Measurements from ENCODE around the gene TNNT2.

The TNNT2 gene

DNA sequence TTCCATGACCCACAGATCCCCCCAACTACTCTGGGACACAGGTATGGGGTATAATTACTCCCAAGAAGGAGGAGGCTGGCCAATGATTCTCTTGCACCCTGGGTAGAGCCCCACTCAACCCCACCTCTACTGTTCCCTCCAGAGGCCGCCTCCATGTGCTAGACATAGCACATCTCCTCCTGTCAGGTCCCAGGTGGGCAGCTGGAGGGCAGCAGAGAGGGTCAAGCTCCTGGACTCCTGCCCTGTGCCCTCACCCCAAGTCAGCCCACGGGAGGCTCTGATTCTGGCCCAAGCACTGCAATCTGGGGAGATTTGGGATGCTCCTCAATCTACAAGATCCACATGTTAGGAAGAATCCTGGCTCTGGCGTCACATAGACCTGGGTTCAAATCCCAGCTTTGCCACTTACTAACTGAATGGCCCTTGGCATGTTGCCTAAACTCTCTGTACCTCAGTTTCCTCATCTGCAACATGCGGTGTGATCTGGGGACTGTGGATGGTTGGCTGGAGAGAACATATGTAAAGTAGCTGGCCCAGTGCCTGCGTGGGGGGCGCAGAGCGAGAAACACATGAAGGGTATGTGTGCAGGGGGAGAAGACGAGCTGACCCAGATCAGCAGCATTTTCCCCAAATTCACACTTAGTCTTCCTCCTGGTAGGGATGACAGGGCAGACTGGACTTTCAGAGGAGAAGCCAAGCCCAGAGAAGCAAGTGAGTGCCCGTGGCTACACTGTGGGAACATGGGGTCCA is 23.2 kb downstream of the TNNT2 start:
- no peaks in the 10 kb centered on the region for H3K36me3 ChIP-seq (replicated peaks)
- no peaks in the 10 kb centered on the region for H3K4me1 ChIP-seq
- H3K27me3 ChIP-seq (ENCODE audit: low read depth) = peaks cover 16% of the 10 kb centered on the region; the same call in 1 of the 2 replicates
- in situ Hi-C loops (cut with MboI; ENCODE audit: low sequenced_read_pairs) = no loop called here
- no peak for DNase-seq (ENCODE audit: low spot score in 2 of 2)
- no peak overlapping the region for H3K4me3 ChIP-seq
- H3K9me3 ChIP-seq = no peaks in the 10 kb centered on the region

DNA sequence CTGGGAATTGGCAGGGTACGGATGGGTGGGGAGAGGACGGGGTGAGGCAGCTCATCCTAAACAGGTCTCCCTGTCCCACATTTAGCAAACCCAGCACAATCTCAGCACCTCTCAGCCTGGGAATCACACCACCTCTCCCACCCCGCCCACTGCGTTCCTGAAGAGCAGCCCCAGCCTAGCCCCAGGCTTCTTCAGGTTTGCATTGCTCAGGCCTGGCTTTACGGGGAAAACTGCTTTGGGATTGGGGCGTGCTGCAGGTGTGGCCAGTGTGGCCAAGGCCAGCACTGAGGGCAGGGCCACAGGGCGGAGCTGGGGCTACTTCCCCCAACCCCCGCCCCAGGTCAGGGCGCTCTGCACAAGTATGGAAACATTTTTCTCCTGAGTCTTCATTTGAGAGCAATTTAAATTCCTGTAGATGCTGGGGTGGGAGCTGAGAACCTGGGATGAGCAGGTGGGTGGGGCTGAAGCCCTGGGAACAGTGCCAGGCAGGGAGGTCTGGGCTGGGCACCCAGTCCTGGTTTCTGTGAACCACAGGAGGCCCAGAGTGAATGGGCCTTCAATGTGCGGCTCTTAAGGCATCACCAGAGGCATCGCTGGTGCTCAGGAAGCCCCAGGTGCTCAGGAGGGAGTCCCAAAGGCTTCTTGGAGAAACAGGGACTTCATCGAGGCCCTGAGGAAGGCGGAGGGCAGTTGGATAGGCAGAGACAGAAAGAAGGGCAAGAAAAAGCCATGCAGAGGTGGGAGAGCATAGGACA is 24.1 kb downstream of the TNNT2 start:
- peaks cover 16% of the 10 kb centered on the region; the same call in 1 of the 2 replicates for H3K27me3 ChIP-seq (ENCODE audit: low read depth)
- H3K4me3 ChIP-seq = no peak overlapping the region
- DNase-seq (ENCODE audit: low spot score in 2 of 2) = no peak
- no peaks in the 10 kb centered on the region for H3K4me1 ChIP-seq
- H3K9me3 ChIP-seq = no peaks in the 10 kb centered on the region
- H3K36me3 ChIP-seq (replicated peaks) = no peaks in the 10 kb centered on the region
- in situ Hi-C loops (cut with MboI; ENCODE audit: low sequenced_read_pairs) = no loop called here

DNA sequence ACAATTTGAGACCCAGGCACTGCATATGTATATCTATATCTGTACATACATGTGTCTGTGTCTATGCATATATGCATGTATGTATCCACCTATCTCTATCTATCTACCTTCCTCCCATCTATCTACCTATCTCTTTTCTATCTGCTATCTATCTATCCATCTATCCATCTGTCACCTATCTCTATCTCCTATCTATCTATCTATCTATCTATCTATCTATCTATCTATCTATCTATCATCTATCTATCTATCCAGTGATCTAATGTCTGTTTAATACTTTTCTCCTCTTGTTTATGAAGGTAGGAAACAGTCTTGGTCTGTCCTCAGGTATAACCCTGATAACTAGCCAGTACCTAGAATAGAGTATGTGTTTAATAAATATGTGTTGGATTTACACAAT is 25.9 kb downstream of the TNNT2 start:
- H3K4me1 ChIP-seq = no peaks in the 10 kb centered on the region
- in situ Hi-C loops (cut with MboI; ENCODE audit: low sequenced_read_pairs) = no loop called here
- no peak overlapping the region for H3K4me3 ChIP-seq
- DNase-seq (ENCODE audit: low spot score in 2 of 2) = no peak
- peaks cover 16% of the 10 kb centered on the region; the same call in 1 of the 2 replicates for H3K27me3 ChIP-seq (ENCODE audit: low read depth)
- no peaks in the 10 kb centered on the region for H3K36me3 ChIP-seq (replicated peaks)
- no peaks in the 10 kb centered on the region for H3K9me3 ChIP-seq

DNA sequence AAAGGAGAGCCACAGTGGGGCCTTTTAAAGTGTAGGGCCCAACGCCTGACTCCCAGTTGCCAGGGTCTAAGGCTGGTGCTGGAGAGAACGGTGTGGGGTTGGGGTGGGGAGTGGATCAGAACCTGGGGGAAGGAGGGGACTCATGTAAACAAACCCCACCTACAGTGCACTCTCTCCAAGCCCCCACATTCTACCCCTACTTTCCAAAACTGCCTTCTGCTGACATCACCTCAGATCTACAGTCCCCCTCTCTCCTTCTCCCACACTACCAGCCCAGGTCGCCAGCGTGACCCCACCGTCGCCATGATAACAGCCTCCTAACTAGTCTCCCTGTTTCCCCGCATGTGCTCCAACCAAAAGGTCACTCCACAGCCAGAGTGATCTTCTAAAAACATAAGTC is 26.6 kb downstream of the TNNT2 start:
- H3K36me3 ChIP-seq (replicated peaks) = no peaks in the 10 kb centered on the region
- H3K27me3 ChIP-seq (ENCODE audit: low read depth) = peaks cover 16% of the 10 kb centered on the region; the same call in 1 of the 2 replicates
- DNase-seq (ENCODE audit: low spot score in 2 of 2) = no peak
- H3K4me1 ChIP-seq = no peaks in the 10 kb centered on the region
- H3K4me3 ChIP-seq = no peak overlapping the region
- in situ Hi-C loops (cut with MboI; ENCODE audit: low sequenced_read_pairs) = no loop called here
- H3K9me3 ChIP-seq = no peaks in the 10 kb centered on the region

DNA sequence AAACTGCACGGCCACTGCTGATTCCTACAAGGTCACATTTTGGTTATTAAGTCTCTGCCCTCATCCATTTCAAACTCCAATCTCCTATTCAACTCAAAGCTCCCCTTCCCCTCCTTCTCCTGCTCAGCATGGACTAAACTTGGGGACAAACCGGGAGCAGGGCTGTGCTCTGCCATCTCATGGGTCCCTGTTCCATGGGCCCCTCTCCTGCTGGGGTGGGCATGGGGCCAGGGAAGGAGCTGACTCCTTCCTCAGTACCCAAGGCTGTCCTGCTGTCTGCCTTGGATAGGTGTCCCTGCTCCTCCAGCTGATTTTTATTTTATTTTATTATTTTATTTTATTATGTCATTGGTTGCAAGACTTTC is 27.1 kb downstream of the TNNT2 start:
- peaks cover 16% of the 10 kb centered on the region; the same call in 1 of the 2 replicates for H3K27me3 ChIP-seq (ENCODE audit: low read depth)
- in situ Hi-C loops (cut with MboI; ENCODE audit: low sequenced_read_pairs) = no loop called here
- H3K9me3 ChIP-seq = no peaks in the 10 kb centered on the region
- no peaks in the 10 kb centered on the region for H3K4me1 ChIP-seq
- DNase-seq (ENCODE audit: low spot score in 2 of 2) = no peak
- no peak overlapping the region for H3K4me3 ChIP-seq
- H3K36me3 ChIP-seq (replicated peaks) = no peaks in the 10 kb centered on the region

DNA sequence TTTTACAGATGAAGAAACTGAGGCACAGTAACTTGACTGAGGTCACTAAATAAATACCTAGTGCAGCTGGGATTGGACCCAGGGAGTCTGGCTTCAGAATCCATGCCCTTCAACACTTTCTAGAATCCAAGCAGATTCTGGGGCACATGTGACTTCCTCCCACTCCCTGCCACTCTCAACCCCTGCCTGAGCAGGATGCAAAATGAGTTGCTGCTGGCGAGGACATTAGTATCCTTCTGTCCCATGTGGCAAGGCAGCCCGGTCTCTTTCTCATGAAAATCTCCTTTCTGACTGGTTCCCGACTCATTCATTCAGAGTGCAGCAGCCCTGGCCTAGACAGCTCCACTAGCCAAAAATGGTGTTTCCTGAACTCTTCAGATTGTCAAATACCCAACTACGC is 28.4 kb downstream of the TNNT2 start:
- in situ Hi-C loops (cut with MboI; ENCODE audit: low sequenced_read_pairs) = no loop called here
- Histone ChIP-seq H3K9me3 (no peaks in the 10 kb centered on the region), H3K4me1 (no peaks in the 10 kb centered on the region), H3K4me3 (no peak overlapping the region), H3K36me3 (replicated peaks) (no peaks in the 10 kb centered on the region), H3K27me3 (ENCODE audit: low read depth) (peaks cover 16% of the 10 kb centered on the region; the same call in 1 of the 2 replicates)
- DNase-seq (ENCODE audit: low spot score in 2 of 2) = no peak

DNA sequence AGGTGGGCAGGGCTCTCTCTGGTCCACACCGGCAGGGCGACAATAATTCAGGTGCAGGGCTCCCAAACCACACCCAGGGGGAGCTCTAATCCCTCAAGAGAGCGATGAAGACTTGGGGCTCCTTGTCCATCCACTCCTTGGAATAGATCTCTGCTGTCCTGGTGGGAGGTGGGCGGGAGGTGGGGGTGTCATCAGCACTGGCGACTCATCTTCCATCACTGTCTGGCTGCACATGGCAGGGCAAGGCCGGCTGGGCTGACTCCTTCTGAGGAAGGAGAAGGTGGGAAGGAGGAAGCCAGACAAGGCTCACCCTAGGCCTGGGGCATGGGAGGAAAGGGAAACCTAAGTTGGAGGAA is 29.3 kb downstream of the TNNT2 start:
- in situ Hi-C loops (cut with MboI; ENCODE audit: low sequenced_read_pairs) = no loop called here
- H3K27me3 ChIP-seq (ENCODE audit: low read depth) = peaks cover 16% of the 10 kb centered on the region; the same call in 1 of the 2 replicates
- no peak overlapping the region for H3K4me3 ChIP-seq
- H3K9me3 ChIP-seq = no peaks in the 10 kb centered on the region
- no peaks in the 10 kb centered on the region for H3K4me1 ChIP-seq
- no peaks in the 10 kb centered on the region for H3K36me3 ChIP-seq (replicated peaks)
- DNase-seq (ENCODE audit: low spot score in 2 of 2) = peak; percentile 38 to 72

DNA sequence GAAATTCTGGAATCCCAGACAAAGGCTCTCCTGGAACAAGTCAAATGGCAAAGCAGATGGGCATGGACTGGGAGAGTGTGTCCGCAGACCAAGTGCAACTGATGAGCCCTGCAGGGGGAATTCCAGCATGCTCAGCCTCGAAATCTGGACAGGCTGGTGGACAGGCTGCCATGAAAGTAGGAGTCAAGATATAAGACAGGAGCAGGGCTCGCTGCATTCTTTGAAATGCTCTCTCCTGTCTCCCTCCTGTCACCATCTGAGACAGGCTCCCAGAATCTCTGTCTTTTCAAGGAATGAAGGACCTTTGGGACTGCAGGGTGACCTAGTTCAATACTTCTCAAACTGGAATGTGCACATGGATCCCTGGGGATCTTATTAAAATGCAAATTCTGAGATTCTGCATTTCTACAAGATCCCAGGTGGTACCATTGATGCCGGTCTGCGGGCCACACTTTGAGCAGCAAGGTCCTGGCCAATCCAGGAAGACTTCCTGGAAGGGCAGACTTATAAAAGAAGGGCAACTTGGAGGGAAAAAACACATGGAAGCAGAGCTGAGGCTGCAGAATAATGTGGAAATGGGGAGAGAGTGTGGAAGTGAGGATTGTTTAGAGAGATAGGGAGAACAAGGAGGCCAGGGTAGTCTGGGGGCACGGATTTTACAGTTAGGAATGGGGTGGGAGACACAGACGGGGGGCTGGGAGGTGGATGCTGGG is 29.8 kb downstream of the TNNT2 start:
- H3K36me3 ChIP-seq (replicated peaks) = no peaks in the 10 kb centered on the region
- no peaks in the 10 kb centered on the region for H3K9me3 ChIP-seq
- no peak overlapping the region for H3K4me3 ChIP-seq
- in situ Hi-C loops (cut with MboI; ENCODE audit: low sequenced_read_pairs) = no loop called here
- H3K27me3 ChIP-seq (ENCODE audit: low read depth) = peaks cover 16% of the 10 kb centered on the region; the same call in 1 of the 2 replicates
- no peak for DNase-seq (ENCODE audit: low spot score in 2 of 2)
- H3K4me1 ChIP-seq = no peaks in the 10 kb centered on the region

DNA sequence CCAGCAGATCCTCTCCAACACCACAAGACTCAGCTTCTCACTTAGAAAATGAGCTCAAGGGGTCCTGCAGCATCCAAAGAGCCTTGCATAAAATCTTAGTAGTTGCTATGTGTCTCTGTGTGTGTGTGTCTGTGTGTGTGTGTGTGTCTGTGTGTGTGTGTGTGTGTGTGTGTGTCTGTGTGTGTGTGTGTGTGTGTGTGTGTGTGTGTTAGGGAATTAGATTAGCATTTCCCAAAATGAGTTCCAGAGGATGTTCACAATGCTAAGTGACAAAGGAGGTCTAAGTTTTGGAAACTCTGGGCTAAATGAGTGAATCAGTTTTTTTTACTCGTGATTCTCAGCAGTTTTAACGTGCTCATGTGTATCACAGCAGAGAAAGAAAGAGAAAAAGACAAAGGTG is 30.5 kb downstream of the TNNT2 start:
- H3K36me3 ChIP-seq (replicated peaks) = no peaks in the 10 kb centered on the region
- H3K4me3 ChIP-seq = no peak overlapping the region
- no peaks in the 10 kb centered on the region for H3K9me3 ChIP-seq
- peaks cover 13% of the 10 kb centered on the region for H3K27me3 ChIP-seq (ENCODE audit: low read depth)
- no peaks in the 10 kb centered on the region for H3K4me1 ChIP-seq
- no peak for DNase-seq (ENCODE audit: low spot score in 2 of 2)
- in situ Hi-C loops (cut with MboI; ENCODE audit: low sequenced_read_pairs) = no loop called here

DNA sequence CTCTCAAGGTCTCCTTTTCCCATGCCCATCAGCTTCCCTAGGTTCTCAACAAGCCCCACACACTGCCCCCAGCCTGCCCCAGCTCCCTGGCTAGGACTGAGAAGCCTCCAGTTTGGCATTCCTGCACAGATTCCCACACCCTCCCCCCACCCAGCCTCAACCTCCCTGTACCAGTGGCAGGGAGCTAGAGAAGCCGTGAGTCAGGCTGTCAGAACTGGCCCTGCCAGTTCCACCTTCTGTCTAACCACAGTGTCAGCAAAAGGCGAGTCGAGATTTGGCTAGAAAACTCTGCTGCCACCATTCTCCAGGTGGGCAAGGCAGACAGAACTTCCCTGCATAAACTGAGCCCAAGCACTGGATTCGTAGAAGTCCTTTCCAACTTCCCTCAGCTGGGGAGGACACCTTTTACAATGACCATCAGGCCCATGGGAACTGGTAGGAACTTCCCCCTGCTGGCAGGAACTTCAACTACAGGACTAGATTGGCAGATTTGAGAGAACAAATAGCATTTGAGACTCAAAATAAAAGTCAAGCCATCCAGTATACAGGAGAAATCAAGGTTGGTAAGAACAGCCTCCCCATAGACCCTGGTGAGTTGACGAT is 31.0 kb downstream of the TNNT2 start:
- H3K36me3 ChIP-seq (replicated peaks) = no peaks in the 10 kb centered on the region
- H3K4me3 ChIP-seq = no peak overlapping the region
- peaks cover 8% of the 10 kb centered on the region for H3K27me3 ChIP-seq (ENCODE audit: low read depth)
- in situ Hi-C loops (cut with MboI; ENCODE audit: low sequenced_read_pairs) = no loop called here
- no peaks in the 10 kb centered on the region for H3K9me3 ChIP-seq
- DNase-seq (ENCODE audit: low spot score in 2 of 2) = peak; percentile 12 to 65
- no peaks in the 10 kb centered on the region for H3K4me1 ChIP-seq

DNA sequence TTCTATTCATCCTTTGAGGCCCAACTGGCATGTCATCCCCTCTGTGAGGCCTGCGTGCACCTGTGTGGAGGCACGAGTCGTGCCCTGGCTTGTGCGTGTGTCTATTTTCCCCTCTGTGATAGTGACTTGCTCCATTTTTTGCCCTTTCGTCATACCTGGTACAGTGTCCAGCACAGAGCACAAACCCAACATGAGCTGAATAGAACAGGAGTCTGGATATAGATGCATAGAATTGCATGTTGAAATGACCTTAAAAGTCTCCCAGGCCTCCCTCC is 32.5 kb downstream of the TNNT2 start:
- H3K27me3 ChIP-seq (ENCODE audit: low read depth) = peaks cover 6% of the 10 kb centered on the region; the same call in 1 of the 2 replicates
- no peaks in the 10 kb centered on the region for H3K4me1 ChIP-seq
- H3K9me3 ChIP-seq = no peaks in the 10 kb centered on the region
- no peak for DNase-seq (ENCODE audit: low spot score in 2 of 2)
- in situ Hi-C loops (cut with MboI; ENCODE audit: low sequenced_read_pairs) = no loop called here
- H3K36me3 ChIP-seq (replicated peaks) = no peaks in the 10 kb centered on the region
- no peak overlapping the region for H3K4me3 ChIP-seq

DNA sequence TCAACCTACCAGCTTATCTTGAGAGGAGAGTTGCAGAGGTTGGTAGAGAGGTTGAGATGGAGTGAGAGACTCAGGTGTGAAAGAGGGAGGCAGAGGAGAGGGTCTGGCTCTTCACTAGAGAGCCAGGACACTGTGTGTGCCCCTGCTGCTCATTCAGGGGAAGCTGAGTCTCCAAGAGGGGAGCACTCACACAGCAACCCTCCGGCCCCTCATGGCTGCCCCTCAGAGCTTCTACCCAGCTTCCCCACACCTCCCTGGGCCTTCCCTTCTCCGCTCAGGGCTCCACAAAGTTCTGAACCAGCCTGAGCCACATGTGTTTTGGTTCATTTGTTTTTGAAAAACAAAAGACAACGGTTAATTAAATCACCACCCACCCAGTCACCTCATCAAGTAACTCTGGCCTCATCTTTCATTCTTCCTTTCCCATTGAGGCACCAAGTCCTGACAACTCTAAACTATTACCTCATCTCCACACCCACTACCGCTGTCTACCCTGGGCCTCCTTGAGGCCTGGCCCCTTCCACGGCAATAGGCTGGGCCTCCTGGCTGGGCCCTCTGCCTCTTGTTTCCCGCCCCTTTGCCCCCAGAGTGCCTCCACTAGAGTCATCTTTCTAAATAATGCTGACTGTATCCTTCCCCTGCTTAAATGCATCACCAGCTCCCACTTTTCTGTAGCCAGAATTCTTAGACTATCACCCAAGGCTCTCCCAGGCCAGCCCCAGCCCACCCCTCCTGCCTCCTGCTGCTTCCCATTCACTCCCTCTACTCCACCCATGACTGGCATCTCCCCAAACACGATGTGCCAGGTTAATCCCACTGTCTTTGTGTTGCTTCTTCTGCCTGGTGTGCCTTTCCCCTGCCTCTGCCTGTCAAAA is 33.0 kb downstream of the TNNT2 start:
- in situ Hi-C loops (cut with MboI; ENCODE audit: low sequenced_read_pairs) = no loop called here
- Histone ChIP-seq H3K27me3 (ENCODE audit: low read depth) (peaks cover 6% of the 10 kb centered on the region; the same call in 1 of the 2 replicates), H3K4me3 (no peak overlapping the region), H3K9me3 (no peaks in the 10 kb centered on the region), H3K36me3 (replicated peaks) (no peaks in the 10 kb centered on the region), H3K4me1 (no peaks in the 10 kb centered on the region)
- DNase-seq (ENCODE audit: low spot score in 2 of 2) = no peak

DNA sequence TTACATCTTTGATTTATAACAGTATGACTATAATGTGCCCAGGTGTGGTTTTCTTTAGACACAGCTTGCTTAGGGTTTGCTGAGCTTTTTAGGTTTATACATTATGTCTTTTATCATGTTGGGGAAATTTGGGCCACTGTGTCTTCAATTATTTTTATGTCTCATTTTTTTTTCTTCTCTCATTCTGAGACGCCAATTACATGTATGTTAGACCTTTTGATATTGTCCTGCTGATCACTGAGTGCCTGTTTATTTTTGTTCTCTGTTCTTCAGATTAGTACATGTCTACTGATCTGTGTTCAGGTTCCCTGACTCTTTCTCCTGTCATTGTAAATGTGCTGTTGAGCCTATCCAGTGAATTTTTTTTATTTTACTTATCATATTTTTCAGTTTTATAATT is 36.1 kb downstream of the TNNT2 start:
- no peaks in the 10 kb centered on the region for H3K4me1 ChIP-seq
- in situ Hi-C loops (cut with MboI; ENCODE audit: low sequenced_read_pairs) = no loop called here
- no peak overlapping the region for H3K4me3 ChIP-seq
- H3K36me3 ChIP-seq (replicated peaks) = no peaks in the 10 kb centered on the region
- no peak for DNase-seq (ENCODE audit: low spot score in 2 of 2)
- peaks cover 6% of the 10 kb centered on the region; the same call in 1 of the 2 replicates for H3K27me3 ChIP-seq (ENCODE audit: low read depth)
- H3K9me3 ChIP-seq = no peaks in the 10 kb centered on the region

Measured in HAP-1 (cell line).